ENCODE results near the gene ENAM.
A peak's percentile ranks its signal among the peaks of the same experiment; 100 is the strongest.
"Not testable (repeated sequence)": the region's sequence is repeated elsewhere in the genome, so short reads cannot be mapped to it uniquely, and the experiment has no call there.

ENAM gene

GRCh38 chr4:70657326-70657725 is 28.8 kb downstream of the ENAM start:
- no peak for DNase-seq (ENCODE audit: low spot score)
- in situ Hi-C loops (cut with MboI; ENCODE audit: low pct_unique_long_range_greater_than_20kb, low sequenced_read_pairs, unreplicated experiment) = no loop called here
- no peak for TF ChIP-seq CTCF (IDR thresholded peaks at IDR 0.05; ENCODE audit: extremely low read depth, insufficient read depth, missing control alignments)

GRCh38 chr4:70658418-70658817 is 29.9 kb downstream of the ENAM start:
- in situ Hi-C loops (cut with MboI; ENCODE audit: low pct_unique_long_range_greater_than_20kb, low sequenced_read_pairs, unreplicated experiment) = no loop called here
- no peak for DNase-seq (ENCODE audit: low spot score)
- no peak for TF ChIP-seq CTCF (IDR thresholded peaks at IDR 0.05; ENCODE audit: extremely low read depth, insufficient read depth, missing control alignments)

- no peak for TF ChIP-seq CTCF (IDR thresholded peaks at IDR 0.05; ENCODE audit: extremely low read depth, insufficient read depth, missing control alignments)
- no peak for DNase-seq (ENCODE audit: low spot score)
- in situ Hi-C loops (cut with MboI; ENCODE audit: low pct_unique_long_range_greater_than_20kb, low sequenced_read_pairs, unreplicated experiment) = no loop called here
Observed at GRCh38 chr4:70660106-70660505, 31.6 kb downstream of the ENAM start.

- in situ Hi-C loops (cut with MboI; ENCODE audit: low pct_unique_long_range_greater_than_20kb, low sequenced_read_pairs, unreplicated experiment) = not testable (repeated sequence)
- DNase-seq (ENCODE audit: low spot score) = peak; percentile 17
Observed at GRCh38 chr4:70661309-70661922, 32.9 kb downstream of the ENAM start.

- in situ Hi-C loops (cut with MboI; ENCODE audit: low pct_unique_long_range_greater_than_20kb, low sequenced_read_pairs, unreplicated experiment) = no loop called here
- TF ChIP-seq CTCF (IDR thresholded peaks at IDR 0.05; ENCODE audit: extremely low read depth, insufficient read depth, missing control alignments) = no peak
- DNase-seq (ENCODE audit: low spot score) = no peak
Observed at GRCh38 chr4:70666369-70666768, 37.8 kb downstream of the ENAM start, which contains the start of gene JCHAIN. Gene JCHAIN (minus strand): TSS chr4:70666508. CDS start chr4:70666490, 18 bp downstream.

GRCh38 chr4:70667740-70668535 is 39.4 kb downstream of the ENAM start:
- no peak for TF ChIP-seq CTCF (IDR thresholded peaks at IDR 0.05; ENCODE audit: extremely low read depth, insufficient read depth, missing control alignments)
- in situ Hi-C loops (cut with MboI; ENCODE audit: low pct_unique_long_range_greater_than_20kb, low sequenced_read_pairs, unreplicated experiment) = no loop called here
- DNase-seq (ENCODE audit: low spot score) = no peak

- TF ChIP-seq CTCF (IDR thresholded peaks at IDR 0.05; ENCODE audit: extremely low read depth, insufficient read depth, missing control alignments) = no peak
- in situ Hi-C loops (cut with MboI; ENCODE audit: low pct_unique_long_range_greater_than_20kb, low sequenced_read_pairs, unreplicated experiment) = no loop called here
- no peak for DNase-seq (ENCODE audit: low spot score)
Observed at GRCh38 chr4:70670332-70671014, 41.9 kb downstream of the ENAM start.

All from GM13977 (cell line).